ENCODE data around the gene DUXB.
A peak's percentile ranks its signal among the peaks of the same experiment; 100 is the strongest.

Gene DUXB, protein sequence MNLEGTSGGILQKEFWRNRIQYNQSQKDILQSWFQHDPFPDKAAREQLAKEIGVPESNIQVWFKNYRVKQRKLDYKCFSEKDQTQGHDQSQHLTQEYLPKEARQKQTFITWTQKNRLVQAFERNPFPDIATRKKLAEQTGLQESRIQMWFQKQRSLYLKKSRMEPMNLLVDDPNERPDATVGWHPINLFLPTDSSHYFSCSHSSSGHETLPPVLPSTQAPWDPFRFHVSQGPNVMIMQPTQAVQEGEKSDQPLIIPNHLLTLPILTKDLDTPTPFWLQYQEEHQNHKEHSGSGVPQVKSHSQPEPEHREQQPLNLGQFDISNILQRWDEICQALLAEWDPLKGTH

DNA sequence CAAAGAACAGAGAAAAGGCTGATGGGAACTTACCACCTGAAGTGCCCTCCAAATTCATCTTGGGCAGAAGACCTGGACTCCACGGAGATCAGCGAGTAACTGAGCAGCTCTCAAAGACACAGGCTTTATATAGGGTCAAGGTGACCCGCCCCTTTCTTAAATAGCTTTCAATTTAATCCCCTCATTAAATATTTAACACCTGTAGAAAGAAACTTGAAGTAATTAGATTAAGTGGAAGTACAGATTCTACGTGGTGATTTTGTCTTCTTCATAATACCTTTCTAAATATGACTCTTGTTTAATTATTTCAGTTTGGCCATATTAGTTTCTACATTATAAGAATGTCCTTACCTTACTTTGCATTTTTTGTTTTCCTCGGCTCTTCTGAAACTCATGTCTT, at the start of gene DUXB:
Gene DUXB, minus strand, starts transcription at position 101 of the 400 bp plus-strand sequence. Its CDS starts 43 bp downstream, at position 58.
- DNase-seq = no peak

DNA sequence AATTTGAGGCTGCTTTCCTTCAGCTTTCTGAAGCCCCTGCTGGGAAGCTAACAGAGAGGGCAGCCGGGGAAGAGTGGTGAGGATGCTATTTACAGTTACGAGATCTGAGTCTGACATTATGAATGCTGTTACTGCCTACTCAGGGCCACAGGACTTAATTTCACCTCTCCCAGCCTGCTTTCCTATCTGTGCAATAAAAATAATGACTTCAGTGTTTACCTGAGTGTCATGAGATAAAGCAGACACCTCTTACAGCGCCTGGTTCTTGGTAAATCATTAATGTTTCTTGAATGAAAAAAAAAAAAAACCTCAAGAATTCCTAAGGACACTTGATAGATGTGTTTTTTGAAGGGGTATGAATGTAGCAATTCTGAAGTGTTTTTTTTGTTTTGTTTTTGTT, 49.3 kb upstream of the DUXB start:
- DNase-seq = peak; percentile 46

DNA sequence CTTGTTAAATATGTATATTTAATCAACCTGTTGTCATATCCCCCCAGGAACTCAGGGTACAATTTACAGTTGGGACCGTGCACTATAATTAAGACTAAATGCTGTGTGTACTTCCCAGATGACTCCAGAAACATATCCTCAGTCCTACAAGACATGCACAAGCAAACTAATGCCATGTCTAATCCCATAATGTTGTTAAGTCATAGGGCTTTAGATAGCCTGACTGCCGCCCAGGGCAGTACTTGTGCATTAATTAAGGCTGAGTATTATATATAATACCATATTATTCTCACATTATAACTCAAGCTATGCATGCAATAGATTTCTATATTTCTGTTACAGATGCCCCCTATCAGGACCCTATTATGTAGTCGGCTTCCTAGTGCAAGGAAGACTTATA, 45.1 kb upstream of the DUXB start:
- no peak for DNase-seq

DNA sequence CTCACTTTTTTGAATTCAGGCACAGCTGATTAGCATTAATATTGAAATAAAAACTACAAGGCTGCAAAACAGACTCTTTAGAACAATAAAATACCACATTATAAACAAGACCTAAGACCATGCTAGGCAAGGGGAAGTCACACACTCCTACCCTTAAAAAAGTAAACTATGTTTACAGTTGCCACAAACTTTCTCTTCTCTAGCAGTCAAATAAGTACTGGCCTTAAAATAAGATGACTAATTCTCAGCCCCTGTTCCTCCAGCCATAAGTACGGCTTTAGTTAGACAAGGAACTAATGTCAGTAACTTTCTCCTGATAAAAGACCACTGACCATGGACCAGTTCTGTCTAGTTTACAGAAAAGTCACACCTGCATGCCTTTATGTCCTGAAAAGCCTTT, 44.6 kb upstream of the DUXB start:
- no peak for DNase-seq

DNA sequence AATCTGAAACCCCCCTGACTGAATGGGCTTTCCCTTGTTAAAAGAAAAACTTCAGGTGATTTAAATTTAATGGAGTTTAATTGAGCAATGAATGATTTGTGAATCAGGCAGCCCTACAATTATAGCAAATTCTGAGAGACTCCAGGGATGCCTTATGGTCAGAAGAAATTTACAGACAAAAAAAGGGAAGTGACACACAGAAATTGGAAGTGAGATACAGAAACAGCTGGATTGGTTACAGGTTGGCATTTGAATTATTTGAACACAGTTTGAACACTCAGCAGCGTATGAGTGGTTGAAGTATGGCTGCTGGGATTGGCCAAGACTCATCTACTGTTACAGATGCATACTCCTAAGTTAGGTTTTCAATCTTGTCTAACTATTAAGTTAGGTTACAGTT, 44.0 kb upstream of the DUXB start:
- DNase-seq = no peak

DNA sequence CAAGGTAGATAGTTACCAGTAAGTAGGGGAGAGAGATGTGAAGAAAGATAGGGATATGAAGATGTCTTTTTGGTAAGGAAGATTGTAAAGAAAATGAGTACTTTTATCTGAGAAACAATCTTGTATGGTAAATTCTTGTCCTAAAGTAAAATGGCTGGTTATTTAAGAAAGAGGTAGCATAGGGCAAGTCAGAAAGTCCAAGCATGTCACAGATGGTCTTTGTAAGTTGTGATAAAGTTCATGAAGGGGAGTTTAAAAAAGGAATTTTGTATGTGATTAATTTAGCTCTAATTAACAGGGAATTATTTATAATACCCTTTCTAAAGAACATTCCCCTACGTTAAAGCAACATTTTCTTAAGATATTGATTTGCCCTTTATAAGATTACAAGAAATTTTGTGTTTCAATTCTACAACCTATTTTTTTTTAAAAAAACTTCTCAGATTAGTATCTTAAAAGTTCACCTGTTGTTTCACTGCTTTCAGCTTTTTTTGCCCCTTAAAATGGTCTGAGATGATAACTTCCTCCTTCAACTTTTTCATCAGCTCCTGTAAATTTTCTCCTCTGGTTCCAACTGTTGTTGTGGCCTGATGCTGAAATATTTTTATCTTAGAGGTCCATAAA, 41.3 kb upstream of the DUXB start:
- DNase-seq = no peak

DNA sequence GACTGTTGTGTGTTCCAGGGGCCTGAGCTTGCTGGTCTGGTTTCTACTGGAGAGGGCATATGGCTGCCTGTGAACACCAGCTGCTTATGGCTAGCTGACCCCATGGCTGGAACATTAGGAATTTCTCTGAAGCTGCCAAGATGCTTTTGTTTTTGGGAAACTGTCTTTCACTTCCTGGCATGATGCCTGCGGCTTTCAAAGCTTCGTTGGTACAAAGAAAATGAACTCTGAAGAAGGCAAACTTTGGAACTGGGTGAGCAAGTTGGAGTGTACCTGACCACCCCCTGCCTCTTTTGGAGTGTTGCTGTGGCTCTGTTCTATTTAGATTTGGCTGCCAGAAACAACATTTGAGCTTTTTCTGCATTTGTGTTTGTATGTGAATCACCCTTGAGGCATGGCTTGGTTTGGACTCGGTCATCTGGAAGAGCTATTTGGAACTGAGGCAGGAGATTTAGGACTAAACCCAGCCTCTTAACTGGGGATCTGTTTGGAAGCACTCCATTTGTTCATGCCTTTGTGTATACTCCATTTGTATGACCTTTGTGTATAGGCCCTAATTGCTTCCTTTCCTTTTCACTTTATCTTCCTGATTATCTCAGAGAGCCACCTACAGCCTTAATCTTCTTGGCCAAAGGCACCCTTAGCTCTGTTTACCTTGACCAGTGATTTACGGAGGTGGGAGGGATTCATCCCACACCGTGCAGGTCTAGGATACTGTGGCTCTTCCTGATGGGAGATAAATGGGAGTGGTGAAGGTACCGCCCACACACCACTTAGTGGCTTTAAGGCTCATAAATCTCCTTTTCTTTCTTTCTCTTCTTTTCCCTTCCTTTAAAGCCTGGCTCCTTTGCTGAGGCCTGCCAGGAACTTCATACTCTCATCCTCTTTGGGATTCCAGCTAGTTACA, 32.3 kb upstream of the DUXB start:
- DNase-seq = peak; percentile 79

DNA sequence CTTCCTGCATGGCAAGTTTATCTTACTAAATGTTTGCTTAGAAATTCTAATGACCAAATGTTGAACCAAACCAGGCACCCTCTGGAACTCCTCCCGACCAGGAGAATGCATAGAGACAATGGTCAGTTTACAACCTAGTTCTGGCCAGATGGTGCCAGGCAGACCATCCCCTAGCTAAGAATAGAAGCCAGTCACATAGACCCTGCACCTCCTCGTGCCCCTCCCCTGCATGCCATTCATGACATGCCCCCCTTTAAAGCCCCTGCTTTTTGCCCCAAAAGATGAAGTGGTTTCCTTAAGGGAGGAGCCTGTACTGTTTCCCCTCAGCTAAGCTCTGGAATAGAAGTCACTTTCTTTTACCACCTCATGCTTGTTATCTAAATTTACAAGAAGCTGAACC, 31.6 kb upstream of the DUXB start:
- no peak for DNase-seq

DNA sequence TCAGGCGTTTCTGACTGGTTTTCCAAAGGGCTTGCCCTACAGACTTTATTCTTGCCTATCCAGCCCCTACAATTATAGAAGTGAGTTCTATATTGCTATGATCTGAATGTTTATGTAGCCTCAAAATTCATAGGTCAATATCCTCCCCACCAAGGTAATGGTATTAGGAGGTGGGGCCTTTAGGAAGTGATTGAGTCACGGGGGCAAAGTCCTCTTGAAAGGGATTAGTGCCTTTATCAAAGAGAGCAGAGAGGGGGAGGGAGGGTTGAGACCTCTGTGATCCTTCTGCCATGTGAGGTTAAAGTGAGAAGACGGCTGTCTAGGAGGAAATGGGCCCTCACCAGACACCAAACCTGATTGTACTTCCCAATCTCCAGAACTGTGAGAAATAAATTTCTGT, 26.0 kb upstream of the DUXB start:
- DNase-seq = no peak

DNA sequence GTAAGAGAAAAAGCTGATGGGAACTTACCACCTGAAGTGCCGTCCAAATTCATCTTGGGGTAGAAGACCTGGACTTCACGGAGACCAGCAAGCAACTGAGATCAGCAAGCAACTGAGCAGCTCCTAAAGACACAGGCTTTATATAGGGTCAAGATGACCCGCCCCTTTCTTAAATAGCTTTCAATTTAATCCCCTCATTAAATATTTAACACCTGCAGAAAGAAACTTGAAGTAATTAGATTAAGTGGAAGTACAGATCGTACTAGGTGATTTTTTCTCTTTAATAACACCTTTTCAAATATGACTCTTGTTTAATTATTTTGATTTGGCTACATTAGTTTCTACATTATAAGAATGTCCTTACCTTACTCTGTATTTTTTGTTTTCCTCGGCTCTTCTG, 25.1 kb upstream of the DUXB start, which contains the start of gene CPHXL:
Gene CPHXL, minus strand, starts transcription at position 101 of the 400 bp plus-strand sequence. Its CDS starts 48 bp downstream, at position 53.
- DNase-seq = no peak

DNA sequence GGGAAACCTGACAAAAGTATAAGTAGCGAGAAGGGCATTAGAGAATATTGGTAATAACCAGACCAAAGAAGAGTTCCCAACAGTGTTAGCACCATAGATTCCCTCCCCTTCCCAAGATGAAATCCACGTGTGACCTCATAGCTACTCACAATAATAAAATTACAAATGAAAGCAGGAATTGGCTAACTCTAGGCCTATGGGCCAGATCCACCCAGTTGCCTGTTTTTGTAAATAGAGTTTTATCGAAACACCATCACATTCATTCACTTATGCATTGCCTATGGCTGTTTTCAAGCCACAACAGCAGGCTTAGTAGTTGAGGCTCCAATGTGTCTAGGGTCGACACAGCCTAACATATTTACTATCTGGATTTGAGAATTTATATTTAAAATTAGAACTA, 17.2 kb upstream of the DUXB start:
- no peak for DNase-seq

DNA sequence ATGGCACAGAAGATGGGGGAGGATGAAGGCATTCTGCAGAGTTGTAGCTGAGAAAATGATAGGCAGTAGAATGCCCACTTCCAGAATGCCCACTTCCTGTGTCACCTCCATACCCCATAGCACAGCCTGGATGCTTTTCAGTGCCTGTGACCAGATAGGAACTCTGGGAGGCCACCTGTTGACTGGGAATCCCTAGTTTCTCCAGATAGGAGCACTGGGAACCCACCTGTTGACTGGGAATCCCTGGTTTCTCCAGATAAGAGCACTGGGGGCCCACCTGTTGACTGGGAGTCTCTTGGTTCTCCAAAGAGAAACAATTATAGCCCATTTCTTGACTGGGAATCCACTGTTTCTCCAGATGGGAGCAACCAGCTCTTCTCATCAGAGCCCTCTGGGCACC, 13.4 kb upstream of the DUXB start:
- DNase-seq = no peak

DNA sequence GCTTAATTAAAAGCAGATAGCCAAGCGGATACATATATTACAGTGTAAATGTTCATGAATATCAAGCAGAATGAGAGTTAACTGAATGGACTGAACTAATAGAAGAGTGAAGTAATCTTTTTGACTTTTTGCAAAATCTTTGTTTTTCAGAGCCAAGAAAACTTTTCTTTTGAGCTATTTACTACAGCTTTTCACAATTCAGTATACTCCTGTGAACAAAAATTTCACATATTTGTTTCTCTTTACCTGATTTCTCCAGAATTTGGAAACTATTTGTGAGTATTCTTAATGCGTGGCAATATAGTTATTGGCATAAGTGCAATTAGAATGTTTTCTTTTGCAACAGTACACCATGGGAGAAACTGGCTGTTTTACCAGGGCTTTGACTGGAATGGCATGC, 9.1 kb upstream of the DUXB start:
- no peak for DNase-seq

DNA sequence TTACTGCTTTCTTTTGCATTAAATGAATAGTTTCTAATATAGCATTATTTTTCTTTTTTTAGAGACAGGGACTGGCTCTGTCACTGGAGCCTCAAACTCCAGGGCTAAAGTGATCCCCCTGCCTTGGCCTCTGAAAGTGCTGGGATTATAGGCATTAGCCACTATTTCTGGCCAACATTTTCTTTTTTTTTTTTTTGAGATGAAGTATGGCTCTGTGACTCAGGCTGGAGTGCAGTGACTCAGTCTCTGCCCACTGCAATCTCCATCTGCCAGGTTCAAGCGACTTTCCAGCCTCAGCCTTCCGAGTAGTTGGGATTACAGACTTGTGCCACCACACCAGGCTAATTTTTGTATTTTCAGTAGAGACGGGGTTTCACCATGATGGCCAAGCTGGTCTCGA, 2.0 kb upstream of the DUXB start:
- no peak for DNase-seq

DNA sequence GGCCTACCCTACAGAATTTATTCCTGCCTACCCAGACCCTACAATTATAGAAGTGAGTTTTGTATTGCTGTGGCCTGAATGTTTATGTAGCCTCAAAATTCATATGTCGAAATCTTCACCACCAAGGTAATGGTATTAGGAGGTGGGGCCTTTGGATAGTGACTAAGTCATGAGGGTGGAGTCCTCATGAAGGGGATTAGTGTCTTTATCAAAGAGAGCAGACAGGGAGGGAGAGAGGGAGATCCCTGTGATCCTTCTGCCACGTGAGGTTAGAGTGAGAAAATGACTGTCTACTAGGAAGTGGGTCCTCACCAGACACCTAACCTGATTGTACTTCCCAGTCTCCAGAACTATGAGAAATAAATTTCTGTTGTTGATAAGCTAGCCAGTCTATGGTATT, 981 bp upstream of the DUXB start:
- no peak for DNase-seq

DNA sequence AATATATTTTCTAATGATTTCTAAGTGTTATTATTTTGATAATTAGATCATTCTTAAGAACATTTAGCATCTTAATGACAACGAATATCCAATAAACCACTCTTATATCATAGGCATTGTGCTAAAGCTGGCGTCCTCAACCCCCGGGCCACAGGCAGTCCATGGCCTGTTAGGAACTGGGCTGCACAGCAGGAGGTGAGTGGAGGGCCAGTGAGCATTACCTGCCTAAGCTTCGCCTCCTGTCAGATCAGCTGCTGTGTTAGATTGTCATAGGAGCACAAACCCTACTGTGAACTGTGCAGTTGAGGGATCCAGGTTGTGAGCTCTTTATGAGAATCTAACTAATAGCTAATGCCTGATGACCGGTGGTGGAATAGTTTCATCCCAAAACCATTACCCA, 3.7 kb downstream of the DUXB start:
- no peak for DNase-seq

DNA sequence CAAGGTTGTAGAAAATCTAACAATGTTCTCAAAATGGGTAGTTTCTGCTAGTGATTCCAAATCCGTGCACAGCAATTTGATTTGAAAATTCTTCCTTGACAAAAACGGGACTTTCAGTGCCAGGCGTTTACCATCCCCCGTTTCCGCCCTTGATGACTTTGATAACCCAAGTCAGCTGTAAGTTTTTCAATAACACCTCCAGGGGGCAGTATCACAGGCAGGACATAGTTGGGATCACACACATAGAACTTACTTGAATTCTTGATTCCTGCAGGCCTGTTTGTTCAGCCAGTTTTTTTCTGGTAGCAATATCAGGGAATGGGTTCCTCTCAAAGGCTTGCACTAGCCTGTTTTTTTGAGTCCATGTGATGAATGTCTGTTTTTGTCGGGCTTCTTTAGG, 5.6 kb downstream of the DUXB start:
- DNase-seq = no peak

DNA sequence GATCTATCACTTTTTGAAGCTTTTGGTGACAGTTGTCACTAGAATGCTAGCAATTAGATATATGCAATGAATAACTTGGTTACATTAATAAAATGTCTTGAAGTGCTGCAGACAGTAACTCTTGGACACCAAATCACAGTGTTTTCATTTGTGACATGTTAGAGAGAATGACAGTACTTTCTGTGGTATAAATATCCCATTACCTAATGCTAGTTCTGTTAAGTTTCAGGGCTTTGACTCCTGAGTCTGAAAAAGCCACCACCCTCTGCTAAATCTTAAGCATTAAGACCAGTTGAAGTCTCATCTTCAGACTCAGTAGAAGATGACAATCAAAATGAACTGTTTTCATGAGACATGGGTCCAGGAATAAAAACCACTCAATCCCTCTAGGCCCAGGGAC, 13.9 kb downstream of the DUXB start:
- no peak for DNase-seq

DNA sequence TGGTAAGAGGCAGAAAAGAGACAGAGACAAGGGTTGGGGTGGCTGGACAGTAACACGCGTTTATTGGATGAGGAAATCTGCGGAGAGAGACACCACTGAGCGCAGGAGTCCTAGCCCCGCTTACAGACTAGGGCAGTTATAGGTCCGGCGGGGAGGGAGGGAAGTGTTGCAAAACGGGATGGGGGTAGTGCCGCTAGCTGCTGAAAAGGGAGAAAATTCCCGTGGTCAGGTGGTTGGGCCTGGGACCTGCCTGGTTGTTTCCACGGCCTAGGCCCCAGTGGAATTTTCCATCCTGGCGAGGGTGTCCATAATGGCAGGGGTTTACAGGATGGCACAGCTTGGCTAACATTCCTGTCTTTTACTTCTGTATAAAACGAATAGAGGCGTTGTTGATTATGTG, 19.0 kb downstream of the DUXB start:
- no peak for DNase-seq

DNA sequence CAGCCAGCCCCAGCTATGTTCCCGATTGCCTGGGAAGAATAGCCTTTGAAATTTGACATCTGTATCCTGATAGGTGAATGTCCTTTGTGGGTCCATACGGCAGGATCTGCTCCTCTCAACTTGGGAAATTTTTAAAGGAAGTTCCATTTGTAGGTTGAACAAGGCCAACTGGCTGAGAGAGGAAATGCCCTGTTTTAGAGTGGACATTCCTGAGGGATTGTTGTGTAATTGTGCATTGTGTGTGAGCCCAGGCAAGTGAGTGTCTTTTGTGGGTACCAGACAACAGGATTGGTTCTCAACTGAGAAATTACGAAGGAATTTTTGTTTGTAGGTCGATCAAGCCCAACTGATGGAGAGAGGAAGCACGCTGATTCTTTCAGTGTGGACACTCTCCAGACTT, 21.9 kb downstream of the DUXB start:
- no peak for DNase-seq

DNA sequence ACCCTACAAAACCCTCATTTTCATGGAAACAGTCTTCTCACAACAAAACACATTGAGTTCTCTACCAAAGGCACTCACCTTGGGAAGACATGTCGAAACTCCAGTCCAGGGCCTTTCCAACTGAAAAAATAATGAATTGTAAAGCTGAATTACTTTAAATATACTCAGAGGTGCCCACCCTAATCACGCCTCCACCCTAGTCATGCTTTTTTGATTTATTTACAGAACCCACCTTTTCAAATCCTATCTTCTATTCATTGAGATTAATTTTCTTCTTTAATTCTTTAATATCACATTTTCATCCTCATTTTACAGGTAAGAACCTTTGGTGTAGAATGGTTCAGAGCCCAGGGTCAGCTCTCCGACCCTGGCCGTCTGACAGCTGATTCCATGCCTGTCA, 24.4 kb downstream of the DUXB start, which contains the start of gene CPHXL2:
Gene CPHXL2, minus strand, starts transcription at position 101 of the 400 bp plus-strand sequence. Its CDS starts 10 bp downstream, at position 91.
- no peak for DNase-seq

DNA sequence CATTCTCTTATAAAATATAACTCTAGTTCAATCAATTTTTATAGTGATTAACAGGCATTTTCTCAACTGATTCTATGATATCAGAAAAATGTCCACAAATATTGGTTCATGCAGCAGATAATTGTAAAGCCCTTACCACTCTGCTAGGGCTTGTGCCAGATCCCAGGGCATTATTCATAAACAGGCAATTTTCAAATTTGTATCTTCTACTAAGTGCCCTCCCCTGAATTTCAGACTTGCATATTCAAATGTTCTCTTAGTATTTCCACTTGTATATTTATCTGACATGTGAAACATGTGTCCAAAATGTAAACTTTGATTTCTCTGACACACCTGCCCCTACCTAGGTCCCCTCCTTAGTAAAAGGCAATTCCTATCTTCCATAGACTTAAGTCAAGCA, 33.8 kb downstream of the DUXB start:
- DNase-seq = no peak

DNA sequence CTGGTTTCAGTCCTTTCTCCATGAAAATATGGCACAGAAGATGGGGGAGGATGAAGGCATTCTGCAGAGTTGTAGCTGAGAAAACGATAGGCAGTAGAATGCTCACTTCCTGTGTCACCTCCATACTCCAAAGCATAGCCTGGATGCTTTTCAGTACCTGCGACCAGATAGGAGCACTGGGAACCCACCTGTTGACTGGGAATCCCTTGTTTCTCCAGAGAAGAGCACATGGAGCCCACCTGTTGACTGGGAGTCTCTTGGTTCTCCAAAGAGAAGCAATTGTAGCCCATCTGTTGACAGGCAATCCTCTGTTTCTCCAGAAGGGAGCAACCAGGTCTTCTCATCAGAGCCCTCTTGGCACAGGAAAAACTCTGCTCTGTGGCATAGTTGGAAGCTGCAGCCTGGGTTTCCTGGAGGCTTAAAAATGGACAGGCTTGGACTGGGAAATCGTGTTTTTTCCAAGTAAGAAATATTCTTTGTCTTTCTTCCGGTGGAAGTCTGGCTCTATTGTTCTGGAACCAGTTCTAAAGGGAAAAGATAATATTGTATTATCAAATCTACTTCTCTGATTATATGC, 40.4 kb downstream of the DUXB start:
- no peak for DNase-seq

All from kidney glomerular epithelial cell (primary cell).